GM12874 (cell line): ENCODE measurements around the gene SYT12.

Source experiments
- CTCF ChIP-seq: IDR thresholded peaks from 2 replicates; pipeline ENCODE4 v1.5.1; 2011; ENCODE audit warnings: low read depth, mild to moderate bottlenecking, control low read depth, low read length, moderate library complexity; ENCODE audit not compliant: insufficient read depth

SYT12 gene

GRCh38 chr11:67055812-67056211, 32.9 kb downstream of the SYT12 start:
- no peak for TF ChIP-seq CTCF

GRCh38 chr11:67056267-67057204, 33.6 kb downstream of the SYT12 start, which contains the start of gene RHOD:
TSS of gene RHOD (plus strand) at chr11:67056847. CDS start at chr11:67056903, 56 bp downstream.
- TF ChIP-seq CTCF = no peak

- no peak for TF ChIP-seq CTCF
These were observed 34.3 kb downstream of the SYT12 start for GRCh38 chr11:67057205-67057672.

- TF ChIP-seq CTCF = no peak
These were observed 35.6 kb downstream of the SYT12 start for GRCh38 chr11:67058506-67058905.

- no peak for TF ChIP-seq CTCF
These were observed 36.7 kb downstream of the SYT12 start for GRCh38 chr11:67059671-67060070.

- TF ChIP-seq CTCF = no peak
These were observed 37.2 kb downstream of the SYT12 start for GRCh38 chr11:67060111-67060522.

- TF ChIP-seq CTCF = no peak
These were observed 39.8 kb downstream of the SYT12 start for GRCh38 chr11:67062526-67063373.
